Mesendoderm (in vitro differentiated cells): ENCODE results near the gene CBL. TPM values are rescaled to one million over a fixed set of nuclear protein-coding genes. Genes with fewer than 3 reads are reported as not detected.
A peak's percentile ranks its signal among the peaks of the same experiment; 100 is the strongest.

Experiments used
- DNase-seq: peaks from one replicate; pipeline ENCODE4 v3.0.0; 2013
- H2AK5ac ChIP-seq: 2 replicates; pipeline ENCODE4 v1.6.1; 2013; ENCODE audit warnings: low read length, inconsistent platforms
- H2BK120ac ChIP-seq: 2 replicates; pipeline ENCODE4 v1.6.1; 2013; ENCODE audit warnings: low read depth, mild to moderate bottlenecking, low read length, moderate library complexity, mixed read lengths
- H2BK15ac ChIP-seq: replicated peaks from 2 replicates; pipeline ENCODE4 v1.6.1; 2013; ENCODE audit warnings: low read depth, mild to moderate bottlenecking, moderate library complexity
- H2BK5ac ChIP-seq: 2 replicates; pipeline ENCODE4 v1.6.1; 2013; ENCODE audit warnings: low read length, inconsistent platforms
- H3K18ac ChIP-seq: 2 replicates; pipeline ENCODE4 v1.6.1; 2013; ENCODE audit warnings: mild to moderate bottlenecking, low read length, mixed read lengths
- H3K23ac ChIP-seq: one replicate; pipeline ENCODE4 v1.6.1; 2013; ENCODE audit warnings: low read length
- H3K27ac ChIP-seq: 2 replicates; pipeline ENCODE4 v1.5.1; 2013; ENCODE audit warnings: low read depth, mild to moderate bottlenecking, inconsistent platforms, low read length, moderate library complexity
- H3K27me3 ChIP-seq: 2 replicates; pipeline ENCODE4 v1.6.1; 2013; ENCODE audit warnings: low read length, control low read depth, mild to moderate bottlenecking, inconsistent platforms; ENCODE audit not compliant: insufficient read depth, poor library complexity
- H3K36me3 ChIP-seq: 2 replicates; pipeline ENCODE4 v1.6.1; 2013; ENCODE audit warnings: low read length, inconsistent platforms; ENCODE audit not compliant: control insufficient read depth, insufficient read depth
- H3K4ac ChIP-seq: one replicate; pipeline ENCODE4 v1.6.1; 2013; ENCODE audit warnings: low read depth, mild to moderate bottlenecking, low read length, moderate library complexity
- H3K4me1 ChIP-seq: 2 replicates; pipeline ENCODE4 v1.6.1; 2013; ENCODE audit warnings: low read depth, low read length, inconsistent platforms; ENCODE audit not compliant: control insufficient read depth
- H3K4me2 ChIP-seq: 2 replicates; pipeline ENCODE4 v1.6.1; 2013; ENCODE audit warnings: low read length
- H3K4me3 ChIP-seq: 2 replicates; pipeline ENCODE4 v1.5.1; 2013; ENCODE audit warnings: mild to moderate bottlenecking, low read length
- H3K56ac ChIP-seq: one replicate; pipeline ENCODE4 v1.6.1; 2013; ENCODE audit warnings: low read length
- H3K79me1 ChIP-seq: 2 replicates; pipeline ENCODE4 v1.6.1; 2013; ENCODE audit warnings: low read length, inconsistent platforms
- H3K79me2 ChIP-seq: 2 replicates; pipeline ENCODE4 v1.6.1; 2013; ENCODE audit warnings: mild to moderate bottlenecking, low read length; ENCODE audit not compliant: control insufficient read depth, insufficient read depth
- H3K9ac ChIP-seq: 2 replicates; pipeline ENCODE4 v1.6.1; 2013; ENCODE audit warnings: low read length, inconsistent platforms
- H4K5ac ChIP-seq: one replicate; pipeline ENCODE4 v1.6.1; 2013; ENCODE audit warnings: low read length
- H4K8ac ChIP-seq: one replicate; pipeline ENCODE4 v1.6.1; 2013; ENCODE audit warnings: low read depth, mild to moderate bottlenecking, control low read depth, low read length, moderate library complexity
- WGBS: extraction: QIAGEN DNeasy Blood & Tissue Kit; methylation state at CpG from one replicate; pipeline ENCODE4 v1.1.7; 2013; ENCODE audit warnings: low lambda C conversion rate, missing lambda C conversion rate; ENCODE audit not compliant: insufficient coverage; ENCODE audit errors: extremely low coverage; 5-methylcytosine and 5-hydroxymethylcytosine counted together
- small RNA-seq: library from polyadenylated mRNA; stranded (forward); fragments of <200 nt; extraction: miRNeasy Mini kit (QIAGEN cat#:217004); gene quantifications from one replicate; pipeline ENCODE3, GENCODE V24; 2013; ENCODE audit not compliant: insufficient read depth

Gene CBL

GRCh38 chr11:119355091-119355843 lies 149.1 kb downstream of the CBL start:
- no peaks in the 10 kb centered on the region for H3K79me2 ChIP-seq
- H3K36me3 ChIP-seq = no peaks in the 10 kb centered on the region
- no peak overlapping the region for H2AK5ac ChIP-seq
- no CpG with 5 or more reads among the region's 9 CpGs for WGBS
- H2BK5ac ChIP-seq = no peak overlapping the region
- no peaks in the 10 kb centered on the region for H3K79me1 ChIP-seq
- H3K4me2 ChIP-seq = no peak overlapping the region
- no peaks in the 10 kb centered on the region for H3K27me3 ChIP-seq
- H3K9ac ChIP-seq = no peak overlapping the region
- no peak overlapping the region for H4K5ac ChIP-seq
- no peak overlapping the region for H2BK15ac ChIP-seq
- H3K27ac ChIP-seq = no peak overlapping the region
- H3K4ac ChIP-seq = no peak overlapping the region
- H3K18ac ChIP-seq = no peak overlapping the region
- no peak overlapping the region for H4K8ac ChIP-seq
- H3K4me1 ChIP-seq = no peaks in the 10 kb centered on the region
- no peak overlapping the region for H3K4me3 ChIP-seq
- H3K56ac ChIP-seq = no peak overlapping the region
- H2BK120ac ChIP-seq = no peak overlapping the region
- H3K23ac ChIP-seq = no peak overlapping the region
- no peak for DNase-seq

GRCh38 chr11:119356349-119357031 lies 150.4 kb downstream of the CBL start:
- no peaks in the 10 kb centered on the region for H3K27me3 ChIP-seq
- H3K4me1 ChIP-seq = peaks cover 2% of the 10 kb centered on the region
- no peaks in the 10 kb centered on the region for H3K36me3 ChIP-seq
- H4K8ac ChIP-seq = no peak overlapping the region
- peak overlapping the region; percentile 94 for H3K56ac ChIP-seq
- no peak overlapping the region for H3K27ac ChIP-seq
- H2BK5ac ChIP-seq = peak overlapping the region; percentile 47
- peak overlapping the region; percentile 89 for H3K18ac ChIP-seq
- no peak overlapping the region for H4K5ac ChIP-seq
- peak overlapping the region; percentile 46 for H3K4me3 ChIP-seq
- no peak overlapping the region for H2BK120ac ChIP-seq
- peak overlapping the region; percentile 48 for H2BK15ac ChIP-seq
- H3K23ac ChIP-seq = peak overlapping the region; percentile 81
- no CpG with 5 or more reads among the region's 54 CpGs for WGBS
- peak overlapping the region; percentile 56 for H3K4ac ChIP-seq
- no peak overlapping the region for H2AK5ac ChIP-seq
- peak overlapping the region; percentile 93 for H3K9ac ChIP-seq
- H3K4me2 ChIP-seq = peak overlapping the region; percentile 100
- H3K79me2 ChIP-seq = no peaks in the 10 kb centered on the region
- no peaks in the 10 kb centered on the region for H3K79me1 ChIP-seq
- peak; percentile 90 for DNase-seq

- Histone ChIP-seq H3K36me3 (no peaks in the 10 kb centered on the region), H3K4ac (no peak overlapping the region), H2BK120ac (no peak overlapping the region), H3K23ac (no peak overlapping the region), H2BK15ac (no peak overlapping the region), H3K79me2 (no peaks in the 10 kb centered on the region), H3K9ac (no peak overlapping the region), H3K4me1 (peaks cover 8% of the 10 kb centered on the region), H4K5ac (no peak overlapping the region), H4K8ac (no peak overlapping the region), H3K79me1 (no peaks in the 10 kb centered on the region), H3K4me3 (no peak overlapping the region), H3K18ac (peak overlapping the region; percentile 2), H2BK5ac (no peak overlapping the region), H2AK5ac (no peak overlapping the region), H3K4me2 (no peak overlapping the region), H3K27me3 (no peaks in the 10 kb centered on the region), H3K27ac (no peak overlapping the region), H3K56ac (no peak overlapping the region)
- no CpG with 5 or more reads among the region's 13 CpGs for WGBS
- no peak for DNase-seq
Measured at GRCh38 chr11:119357074-119357473, 150.9 kb downstream of the CBL start.

Small RNA genes within 50 kb of the gene (small RNA-seq; reads per million reads assigned to genes)
- gene RF01225 = not detected
- not detected for gene RNU6-262P
